ENCODE results near the gene SPCS1.

Gene SPCS1

DNA sequence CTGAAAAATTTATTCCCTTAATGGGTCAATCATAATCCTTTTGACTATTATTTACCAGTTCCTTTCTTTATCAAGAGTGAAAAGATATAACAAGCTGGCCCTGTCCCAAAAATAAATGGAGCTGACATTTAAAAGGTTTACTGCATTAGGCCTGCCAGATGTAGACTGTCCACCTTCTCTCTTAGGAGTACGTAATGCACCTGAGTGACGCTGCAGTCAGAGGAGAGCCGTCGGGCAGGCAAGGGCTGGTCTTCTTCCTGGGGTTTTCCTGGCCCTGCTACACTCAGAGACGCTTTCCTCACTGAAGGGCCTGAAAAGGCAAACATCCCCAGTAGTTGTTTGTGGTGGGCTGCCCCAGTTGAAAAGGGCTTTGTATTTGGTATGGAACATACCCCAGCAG lies 37.2 kb downstream of the SPCS1 start:
- Histone ChIP-seq H3K4me1 (ENCODE audit: insufficient read depth, low read length) (no peaks in the 10 kb centered on the region), H3K9ac (ENCODE audit: low read depth, low read length) (no peak overlapping the region), H3K27ac (ENCODE audit: low read length) (no peak overlapping the region), H3K36me3 (ENCODE audit: insufficient read depth, low read depth, low read length) (peaks cover 85% of the 10 kb centered on the region), H3K4me3 (ENCODE audit: low read length) (no peak overlapping the region), H3K9me3 (ENCODE audit: insufficient read depth, low read depth, low read length) (no peaks in the 10 kb centered on the region), H3K27me3 (ENCODE audit: insufficient read depth, low read length) (no peaks in the 10 kb centered on the region)

DNA sequence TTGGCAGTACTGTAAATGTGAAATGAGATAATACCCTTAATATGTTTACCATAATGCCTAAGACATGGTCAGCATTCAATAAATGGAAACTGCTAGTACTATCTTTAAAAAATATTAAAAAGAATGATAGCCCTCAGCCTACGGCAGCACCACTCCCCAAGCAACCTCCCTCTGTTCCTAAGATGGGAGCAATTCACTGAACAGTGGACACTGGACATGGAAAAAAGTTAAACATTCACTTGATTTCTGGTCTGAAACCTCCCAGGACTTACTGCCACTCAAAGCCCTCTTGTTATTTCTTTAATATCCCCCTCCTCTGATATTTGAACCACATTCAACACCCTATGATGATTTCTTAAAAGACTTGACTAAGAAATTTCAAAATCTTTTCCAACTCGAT lies 37.8 kb downstream of the SPCS1 start:
- Histone ChIP-seq H3K36me3 (ENCODE audit: insufficient read depth, low read depth, low read length) (peaks cover 86% of the 10 kb centered on the region), H3K27me3 (ENCODE audit: insufficient read depth, low read length) (no peaks in the 10 kb centered on the region), H3K27ac (ENCODE audit: low read length) (no peak overlapping the region), H3K4me3 (ENCODE audit: low read length) (no peak overlapping the region), H3K4me1 (ENCODE audit: insufficient read depth, low read length) (no peaks in the 10 kb centered on the region), H3K9me3 (ENCODE audit: insufficient read depth, low read depth, low read length) (no peaks in the 10 kb centered on the region), H3K9ac (ENCODE audit: low read depth, low read length) (no peak overlapping the region)

GRCh38 chr3:52752045-52752660 lies 46.2 kb downstream of the SPCS1 start:
- no peaks in the 10 kb centered on the region for H3K9me3 ChIP-seq (ENCODE audit: insufficient read depth, low read depth, low read length)
- H3K27me3 ChIP-seq (ENCODE audit: insufficient read depth, low read length), result no peaks in the 10 kb centered on the region
- H3K27ac ChIP-seq (ENCODE audit: low read length), result no peak overlapping the region
- no peak overlapping the region for H3K9ac ChIP-seq (ENCODE audit: low read depth, low read length)
- no peak overlapping the region for H3K4me3 ChIP-seq (ENCODE audit: low read length)
- peaks cover 85% of the 10 kb centered on the region for H3K36me3 ChIP-seq (ENCODE audit: insufficient read depth, low read depth, low read length)
- no peaks in the 10 kb centered on the region for H3K4me1 ChIP-seq (ENCODE audit: insufficient read depth, low read length)

GRCh38 chr3:52754373-52754772 lies 48.5 kb downstream of the SPCS1 start:
- Histone ChIP-seq H3K4me3 (ENCODE audit: low read length) (no peak overlapping the region), H3K27me3 (ENCODE audit: insufficient read depth, low read length) (no peaks in the 10 kb centered on the region), H3K27ac (ENCODE audit: low read length) (no peak overlapping the region), H3K9ac (ENCODE audit: low read depth, low read length) (no peak overlapping the region), H3K36me3 (ENCODE audit: insufficient read depth, low read depth, low read length) (peaks cover 87% of the 10 kb centered on the region), H3K9me3 (ENCODE audit: insufficient read depth, low read depth, low read length) (no peaks in the 10 kb centered on the region), H3K4me1 (ENCODE audit: insufficient read depth, low read length) (no peaks in the 10 kb centered on the region)

- Histone ChIP-seq H3K4me1 (ENCODE audit: insufficient read depth, low read length) (no peaks in the 10 kb centered on the region), H3K27me3 (ENCODE audit: insufficient read depth, low read length) (no peaks in the 10 kb centered on the region), H3K9ac (ENCODE audit: low read depth, low read length) (no peak overlapping the region), H3K36me3 (ENCODE audit: insufficient read depth, low read depth, low read length) (peaks cover 85% of the 10 kb centered on the region), H3K27ac (ENCODE audit: low read length) (no peak overlapping the region), H3K4me3 (ENCODE audit: low read length) (no peak overlapping the region), H3K9me3 (ENCODE audit: insufficient read depth, low read depth, low read length) (no peaks in the 10 kb centered on the region)
Measured at GRCh38 chr3:52756141-52756540, 50.2 kb downstream of the SPCS1 start.
